GM21529 (cell line): ENCODE data around the gene UTP11.
A peak's percentile ranks its signal among the peaks of the same experiment; 100 is the strongest.
"Not testable (repeated sequence)": the region's sequence is repeated elsewhere in the genome, so short reads cannot be mapped to it uniquely, and the experiment has no call there.

ENCODE experiments used
- ATAC-seq: cut with Tn5 transposase; IDR thresholded peaks from one replicate; pipeline ENCODE4 v1.9.1; 2021; ENCODE audit not compliant: unreplicated experiment

UTP11 gene

DNA sequence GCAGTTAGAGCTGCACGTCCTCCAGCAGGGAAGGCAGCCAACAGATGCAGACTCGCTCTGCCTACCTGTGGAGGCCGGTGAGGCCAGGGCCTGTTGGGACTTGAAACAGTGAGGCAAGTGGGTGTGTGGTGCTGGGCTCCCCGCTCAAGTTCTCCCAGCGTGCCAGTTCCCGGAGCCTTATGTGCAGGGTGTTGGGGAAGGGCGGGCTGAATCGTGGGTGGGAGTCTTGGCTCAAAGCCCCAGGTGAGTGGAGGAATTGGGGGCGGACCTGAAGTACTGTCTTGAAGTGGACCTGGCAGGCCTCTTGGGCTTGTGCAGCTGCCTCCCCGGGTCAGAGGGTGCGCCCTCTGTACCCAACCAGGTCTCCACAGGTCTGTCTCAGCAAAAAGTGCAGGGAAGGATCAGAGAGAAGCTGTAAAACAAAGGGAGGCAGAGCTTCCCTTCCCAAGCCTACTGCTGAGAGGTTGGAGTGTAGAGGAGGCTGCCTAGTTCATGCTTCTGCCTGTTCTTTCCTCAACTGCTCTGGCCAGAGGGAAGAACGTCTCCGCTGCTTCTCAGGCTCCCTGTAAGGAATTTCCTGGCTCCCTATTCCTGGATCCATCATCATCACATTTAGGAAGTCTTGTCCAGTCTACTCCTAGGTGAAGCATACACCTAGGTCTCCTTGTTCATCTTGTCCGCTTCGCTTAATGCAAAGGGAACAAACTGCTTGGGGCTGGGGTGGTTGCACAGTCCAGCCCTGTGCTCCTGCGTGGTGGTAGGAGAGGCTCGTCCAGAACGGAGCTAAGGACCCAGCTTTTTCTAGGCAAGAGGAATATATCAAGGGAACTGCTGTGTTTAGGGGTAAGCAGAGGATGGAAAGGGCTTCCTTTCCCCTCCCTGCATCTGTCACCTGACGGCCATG, 14.9 kb downstream of the UTP11 start:
- no peak for ATAC-seq

DNA sequence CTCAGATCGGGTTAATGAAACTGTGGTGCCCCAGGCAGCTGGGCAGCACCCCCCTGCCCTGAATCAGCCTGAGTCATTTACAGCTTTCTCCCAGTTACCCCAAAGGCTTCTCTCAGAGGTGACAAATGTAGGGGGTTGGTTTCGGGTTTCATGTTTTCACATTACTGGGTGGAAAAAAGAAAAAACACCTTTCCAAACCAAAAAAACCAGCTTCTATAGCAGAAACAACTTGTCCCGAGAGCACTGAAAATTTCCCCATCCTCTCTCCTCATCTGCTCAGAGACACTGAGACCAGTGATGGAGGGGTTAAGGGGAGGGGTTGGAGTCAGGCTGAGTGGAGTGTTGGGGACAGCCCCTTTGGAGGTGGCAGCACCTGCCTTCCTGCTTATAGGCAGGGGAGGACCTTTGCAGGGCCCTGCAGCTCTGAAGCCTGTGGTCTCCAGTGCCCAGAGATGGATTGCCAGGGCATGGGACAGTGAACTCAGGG, 15.6 kb downstream of the UTP11 start:
- ATAC-seq: peak; percentile 74

DNA sequence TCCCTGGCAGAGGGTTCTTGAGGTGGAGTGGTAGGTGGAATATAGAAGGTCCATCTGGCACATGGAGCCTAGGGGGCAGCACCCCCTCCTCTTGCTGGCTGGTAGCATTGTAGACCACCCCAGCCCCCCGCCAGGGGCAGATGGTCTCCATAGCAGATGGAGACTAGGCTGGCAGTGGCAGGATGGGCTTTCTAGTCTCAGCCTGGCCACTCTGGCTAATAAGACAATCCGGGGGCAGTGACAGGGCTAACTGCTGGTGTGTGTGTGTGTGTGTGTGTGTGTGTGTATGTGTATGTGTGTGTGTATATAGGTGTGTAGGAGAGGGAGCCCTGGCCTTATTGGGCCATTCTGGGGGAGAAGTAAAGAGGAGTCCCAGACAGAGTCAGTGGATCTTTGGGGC, 16.1 kb downstream of the UTP11 start:
- ATAC-seq: no peak

DNA sequence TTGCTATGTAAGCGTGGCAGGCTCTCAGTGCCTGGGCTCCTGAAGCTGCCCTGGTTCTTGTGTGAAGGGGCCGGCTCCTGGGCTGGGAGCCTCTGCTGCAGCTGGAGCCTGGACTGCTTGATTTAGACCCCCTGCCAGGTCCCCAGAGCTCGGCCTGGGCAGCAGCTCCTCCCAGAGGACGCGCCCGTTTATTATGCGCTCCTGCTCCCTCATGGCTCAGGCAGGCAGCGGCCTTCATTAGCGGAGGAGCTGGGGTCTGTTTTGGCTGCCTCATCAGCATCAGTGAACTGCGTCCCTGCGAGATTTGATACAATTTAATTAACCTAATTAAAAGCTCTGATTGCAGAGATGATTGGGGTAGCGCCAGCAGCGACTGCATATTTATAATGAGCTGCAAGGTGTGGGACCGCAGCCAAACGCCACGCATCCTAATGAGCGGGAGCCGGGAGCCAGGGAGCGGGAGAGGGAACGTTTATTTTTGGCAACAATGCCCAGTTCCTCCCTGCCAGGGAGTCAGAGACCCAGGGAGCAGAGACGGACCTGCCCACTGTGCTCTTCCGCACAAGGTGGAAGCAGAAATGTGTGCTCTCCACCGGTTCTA, 16.6 kb downstream of the UTP11 start:
- ATAC-seq: no peak

DNA sequence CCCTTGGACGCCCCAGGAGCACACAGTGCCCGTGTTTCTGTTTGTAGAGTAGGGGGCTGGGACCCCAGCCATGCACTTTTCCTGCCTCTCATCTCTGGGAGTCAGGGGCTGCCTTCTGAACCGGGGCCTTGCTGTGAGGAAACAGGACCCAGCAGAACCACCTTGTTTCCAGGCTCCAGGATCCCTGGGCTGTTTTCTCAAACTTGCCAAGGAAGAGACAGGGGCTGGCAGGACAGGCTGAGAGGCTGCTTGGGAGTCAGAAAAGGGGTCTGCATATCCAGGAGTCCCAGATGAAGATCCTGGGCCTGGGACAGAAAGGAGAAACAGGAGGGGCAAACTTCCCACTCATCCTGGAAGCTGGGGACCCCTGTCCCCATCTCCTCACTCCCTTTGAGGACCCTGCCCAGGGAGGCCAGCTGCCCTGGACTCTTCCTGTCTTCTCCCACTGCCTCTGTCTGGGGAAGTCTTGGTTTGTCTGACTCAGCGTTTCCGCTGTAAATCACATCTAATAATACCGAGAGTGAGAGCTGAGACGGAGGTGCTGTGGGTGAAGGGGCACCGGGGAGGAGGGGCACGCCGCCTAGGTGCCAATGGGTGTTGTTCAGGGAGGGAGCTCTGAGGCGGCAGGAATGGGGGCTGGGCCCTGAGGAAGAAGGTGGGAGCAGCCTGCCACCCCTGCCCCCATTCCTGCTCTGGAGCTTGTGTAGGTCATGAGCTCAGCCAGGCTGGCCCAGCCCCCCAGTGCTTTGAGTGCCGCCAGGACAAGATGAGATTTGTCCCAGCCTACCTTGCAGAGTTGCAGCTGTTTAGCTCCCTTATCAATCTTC, 17.4 kb downstream of the UTP11 start:
- ATAC-seq: peak; percentile 58

DNA sequence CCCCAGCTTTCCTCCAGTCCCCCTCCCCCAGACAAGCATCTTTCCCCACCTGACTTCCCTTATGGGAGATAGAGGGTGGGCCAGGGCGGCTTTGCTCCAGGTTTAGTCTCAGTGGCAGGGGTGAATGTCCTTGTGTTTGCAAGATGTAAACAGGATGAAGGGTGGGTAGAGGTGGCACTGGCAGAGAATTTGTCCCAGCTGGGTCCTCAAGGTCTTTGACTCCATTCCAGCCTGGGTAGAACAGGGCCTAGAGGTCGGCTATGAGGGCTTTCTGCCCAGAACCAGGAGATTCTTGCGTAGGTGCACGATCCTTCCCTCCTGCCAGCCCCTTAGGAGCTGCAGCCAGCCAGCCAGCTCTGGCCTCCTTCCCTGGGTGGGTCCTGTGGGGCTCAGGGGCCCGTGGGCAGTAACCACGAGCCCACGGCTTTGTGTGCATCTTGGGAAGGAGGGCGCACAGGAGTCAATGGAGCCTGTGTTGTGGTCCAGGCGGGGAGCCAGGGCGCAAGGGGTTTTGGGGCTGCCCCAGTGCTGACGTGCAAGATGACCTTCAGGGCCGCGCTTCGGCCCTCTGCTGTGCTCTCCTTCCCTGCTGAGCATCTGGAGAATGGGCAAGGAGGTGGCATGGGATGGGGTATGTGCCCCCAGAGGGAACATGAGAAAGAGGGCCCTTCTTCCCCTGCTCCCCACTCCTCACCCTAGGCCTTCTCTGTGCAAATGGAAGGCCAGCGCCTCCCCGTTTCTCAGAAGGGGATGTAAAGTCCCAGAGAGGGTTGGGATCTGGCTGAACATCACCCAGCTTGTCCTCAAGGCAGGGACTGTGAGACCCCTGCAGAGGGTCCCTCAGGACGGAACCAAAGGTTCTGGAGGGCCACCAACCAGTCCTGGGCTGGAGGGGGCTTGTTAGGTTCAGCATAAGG, 18.3 kb downstream of the UTP11 start:
- ATAC-seq: no peak

DNA sequence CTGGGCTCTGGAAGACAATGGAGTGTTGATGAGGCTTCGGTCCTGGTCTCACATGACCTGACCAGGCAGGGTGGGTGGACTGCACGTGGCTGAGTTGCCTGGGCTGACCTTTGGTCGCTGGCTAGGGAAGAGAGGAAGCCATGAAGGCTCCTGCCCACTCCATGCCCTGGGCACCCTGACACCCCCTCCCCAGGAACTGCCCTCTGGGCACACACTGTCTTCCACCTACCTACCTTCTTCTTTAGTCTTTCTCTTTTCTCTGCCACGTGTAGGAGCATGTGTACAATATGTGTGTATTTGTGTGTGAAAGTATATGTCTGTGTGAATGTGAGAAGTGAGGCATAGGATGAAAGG, 19.0 kb downstream of the UTP11 start:
- no peak for ATAC-seq

DNA sequence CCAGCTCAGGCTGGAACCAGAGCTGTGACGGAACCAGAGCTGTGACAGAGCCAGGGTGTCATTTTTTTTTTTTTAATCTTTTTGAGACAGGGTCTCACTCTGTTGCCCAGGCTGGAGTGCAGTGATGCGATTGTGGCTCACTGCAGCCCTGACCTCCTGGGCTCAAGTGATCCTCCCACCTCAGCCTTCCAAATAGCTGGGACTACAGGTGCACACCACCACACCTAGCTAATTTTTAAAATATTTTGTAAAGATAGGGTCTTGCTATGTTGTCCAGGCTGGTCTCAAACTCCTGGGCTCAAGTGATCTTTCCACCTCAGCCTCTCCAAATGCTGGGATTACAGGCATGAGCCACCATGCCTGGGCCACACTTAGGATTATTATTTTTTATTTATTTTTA, 20.5 kb downstream of the UTP11 start:
- not testable (repeated sequence) for ATAC-seq

DNA sequence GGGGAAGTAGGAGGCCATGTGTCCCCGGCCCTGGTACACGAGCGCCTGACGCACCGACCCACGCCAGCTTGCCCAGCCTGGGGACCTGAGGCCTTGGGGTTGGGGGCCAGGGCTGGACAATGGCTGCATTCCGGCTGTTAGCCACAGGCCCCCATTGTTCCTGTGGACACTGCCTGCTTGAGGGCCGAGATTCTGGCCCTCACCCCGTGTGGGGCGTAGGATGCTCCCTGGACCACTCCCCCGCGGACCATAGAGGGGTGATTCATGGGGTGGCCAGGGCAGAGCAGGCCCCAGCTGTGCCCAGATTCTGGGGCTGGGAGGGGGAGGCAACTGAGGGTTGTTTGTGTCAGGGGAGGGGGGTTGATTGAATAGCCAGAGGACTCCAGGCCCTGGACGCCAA, 22.3 kb downstream of the UTP11 start:
- ATAC-seq: no peak

DNA sequence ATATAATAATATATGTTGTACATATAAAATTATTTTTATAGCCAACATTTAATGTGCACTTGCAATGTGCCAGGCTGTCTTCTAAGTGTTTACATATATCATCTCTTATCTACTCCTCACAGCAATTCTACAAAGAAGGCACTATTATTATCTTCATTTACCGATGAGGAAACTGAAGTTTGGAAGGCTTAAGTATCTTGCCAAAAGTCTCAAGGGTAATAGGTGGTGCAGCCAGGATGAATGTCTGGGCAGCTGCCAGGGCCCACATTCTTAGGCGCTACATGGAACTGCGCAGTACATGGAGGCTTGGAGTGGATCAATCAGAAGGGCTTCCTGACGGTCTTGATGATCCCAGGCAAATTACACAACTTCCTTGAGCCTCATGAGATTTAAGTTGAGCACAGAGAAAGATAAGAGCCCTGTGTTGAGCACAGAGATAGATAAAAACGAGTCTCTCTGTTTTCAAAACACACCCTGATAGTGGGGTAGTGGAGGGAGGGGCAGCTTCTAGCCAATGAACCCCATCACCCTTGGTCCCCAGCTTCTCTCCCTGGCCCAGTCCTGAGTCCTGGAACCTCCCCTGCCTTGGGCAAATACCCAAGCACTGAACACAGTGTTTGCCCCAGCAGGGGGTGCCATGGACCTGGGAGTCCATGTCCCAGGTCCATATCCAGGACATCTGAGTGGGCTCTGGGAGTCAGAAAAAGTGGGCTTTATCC, 24.8 kb downstream of the UTP11 start:
- ATAC-seq: no peak

DNA sequence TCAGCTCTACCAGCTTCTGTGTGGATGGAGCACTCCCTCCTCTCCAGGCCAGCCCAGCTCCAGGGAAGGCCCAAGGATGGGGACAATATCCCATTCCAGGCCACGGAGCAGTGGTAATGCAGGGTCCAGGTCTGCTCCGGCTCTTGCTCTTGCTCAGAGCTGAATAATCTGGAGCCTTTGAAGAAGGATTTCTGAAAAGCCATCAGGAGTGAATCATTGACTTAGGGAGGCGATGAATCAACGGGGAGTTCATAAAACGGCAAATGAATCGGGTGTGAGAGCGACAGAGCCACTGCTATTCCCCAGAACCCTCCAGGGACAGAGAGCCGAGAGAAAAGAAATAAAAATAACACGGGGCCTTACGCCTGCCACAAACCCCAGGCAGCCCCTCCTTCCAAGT, 26.3 kb downstream of the UTP11 start:
- ATAC-seq: no peak

DNA sequence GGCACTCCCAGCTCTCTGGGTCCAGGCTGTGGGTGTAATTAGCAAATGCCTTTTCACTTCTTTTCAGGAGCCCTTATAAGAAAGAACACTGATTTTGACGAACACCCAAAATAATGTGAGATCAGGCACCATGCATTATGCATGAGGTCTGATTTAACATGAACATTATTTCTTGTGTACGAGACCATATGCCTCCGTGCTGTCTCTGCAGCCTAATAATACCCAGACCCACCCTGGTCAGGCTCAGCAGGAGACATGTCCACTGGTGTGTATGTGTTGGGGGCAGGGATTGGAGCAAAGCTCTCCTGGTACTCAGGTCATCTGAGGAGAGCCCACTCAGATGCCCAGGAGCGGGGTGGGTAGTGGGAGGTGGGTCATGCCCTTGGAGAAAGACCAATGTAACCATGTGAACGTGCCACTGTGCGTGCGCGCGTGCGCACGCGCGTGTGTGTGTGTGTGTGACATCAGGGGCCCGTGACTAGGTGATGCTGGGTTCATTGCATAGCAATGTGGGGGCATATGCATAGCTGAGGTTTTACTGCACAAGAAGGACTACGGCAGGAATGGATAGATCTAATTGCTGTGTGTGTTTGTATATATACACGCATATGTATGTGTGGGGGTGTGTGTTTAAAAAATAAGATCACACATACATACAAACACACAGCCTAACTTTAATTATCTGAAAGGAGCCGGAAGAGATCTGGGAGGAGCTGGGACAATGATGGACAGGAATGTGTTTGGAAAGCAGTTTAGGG, 27.0 kb downstream of the UTP11 start:
- no peak for ATAC-seq

DNA sequence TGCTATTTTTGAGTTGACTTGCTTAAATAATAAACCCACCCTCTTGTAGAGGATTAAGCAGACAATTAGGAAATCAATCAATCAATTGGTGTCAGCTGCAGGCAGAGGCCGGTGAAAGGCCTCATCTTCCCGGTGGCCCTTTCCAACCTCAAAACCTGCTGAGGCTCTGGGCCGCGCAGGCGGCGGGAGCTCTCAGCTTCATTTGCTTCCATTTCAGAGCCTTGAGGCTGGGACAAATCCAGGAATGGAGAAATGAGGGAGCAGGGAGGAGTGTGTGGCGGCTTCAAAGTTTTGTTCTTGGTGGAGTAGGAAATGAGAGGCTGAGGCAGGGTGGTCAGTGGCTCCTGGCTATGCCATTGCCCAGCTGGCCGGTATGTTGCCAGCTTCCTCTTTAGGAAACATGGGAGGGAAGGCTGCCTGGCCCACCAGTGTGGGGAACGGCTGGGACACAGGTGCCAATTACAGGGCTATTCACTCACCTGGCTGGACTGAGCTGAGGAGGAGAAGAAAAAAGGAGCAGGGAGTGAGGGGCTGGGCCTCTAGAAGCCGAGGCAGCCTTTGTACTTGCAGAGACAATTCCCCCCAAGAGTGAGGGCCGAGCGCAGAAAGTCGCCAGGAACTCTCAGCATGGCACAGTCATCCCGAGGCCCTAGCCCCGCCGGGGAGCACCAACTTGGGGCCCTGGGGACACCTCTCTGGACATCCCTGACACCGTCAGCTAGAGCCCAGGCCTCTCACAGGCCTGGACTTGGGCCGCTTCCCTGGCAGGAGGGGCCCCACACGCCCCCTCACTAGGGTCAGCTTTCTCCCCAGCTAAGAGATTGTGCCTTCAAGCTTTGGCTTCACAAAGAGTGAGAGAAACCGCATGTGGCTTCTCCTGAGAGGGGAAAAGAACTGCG, 29.7 kb downstream of the UTP11 start:
- ATAC-seq: no peak

DNA sequence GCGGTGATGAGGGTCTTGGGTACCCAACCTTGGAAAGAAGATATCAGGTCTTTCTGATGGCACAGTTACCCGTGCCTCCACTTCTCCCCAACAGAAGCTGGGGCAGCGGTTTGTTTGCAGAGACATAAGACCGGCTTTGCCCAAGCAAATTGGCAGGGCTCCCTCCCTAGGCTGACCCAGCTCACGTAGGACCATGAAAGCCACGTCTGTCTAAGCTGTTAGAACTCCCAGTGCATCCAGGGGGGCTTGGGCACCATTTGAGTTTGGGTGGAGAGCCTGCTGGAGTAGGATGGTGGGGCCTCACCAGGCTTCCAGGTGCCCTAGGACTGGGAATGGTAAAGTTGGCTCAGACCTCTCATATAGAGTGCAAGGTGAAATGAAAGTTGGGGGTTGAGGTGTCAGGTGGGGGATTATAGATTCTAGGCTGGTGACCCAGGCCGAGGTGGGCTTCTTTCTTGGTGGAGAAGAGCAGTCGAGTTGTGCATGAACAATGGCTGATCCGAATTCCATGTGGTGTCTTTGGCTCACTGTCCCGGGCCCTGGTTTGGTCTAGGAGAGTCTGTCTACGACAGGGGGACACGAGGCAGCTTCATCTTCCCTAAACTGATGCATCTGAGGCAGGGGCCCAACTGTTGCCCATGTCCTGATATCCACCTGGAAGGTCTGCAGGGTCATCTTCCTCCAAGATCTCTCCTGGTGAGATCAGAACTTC, 30.7 kb downstream of the UTP11 start:
- ATAC-seq: no peak

DNA sequence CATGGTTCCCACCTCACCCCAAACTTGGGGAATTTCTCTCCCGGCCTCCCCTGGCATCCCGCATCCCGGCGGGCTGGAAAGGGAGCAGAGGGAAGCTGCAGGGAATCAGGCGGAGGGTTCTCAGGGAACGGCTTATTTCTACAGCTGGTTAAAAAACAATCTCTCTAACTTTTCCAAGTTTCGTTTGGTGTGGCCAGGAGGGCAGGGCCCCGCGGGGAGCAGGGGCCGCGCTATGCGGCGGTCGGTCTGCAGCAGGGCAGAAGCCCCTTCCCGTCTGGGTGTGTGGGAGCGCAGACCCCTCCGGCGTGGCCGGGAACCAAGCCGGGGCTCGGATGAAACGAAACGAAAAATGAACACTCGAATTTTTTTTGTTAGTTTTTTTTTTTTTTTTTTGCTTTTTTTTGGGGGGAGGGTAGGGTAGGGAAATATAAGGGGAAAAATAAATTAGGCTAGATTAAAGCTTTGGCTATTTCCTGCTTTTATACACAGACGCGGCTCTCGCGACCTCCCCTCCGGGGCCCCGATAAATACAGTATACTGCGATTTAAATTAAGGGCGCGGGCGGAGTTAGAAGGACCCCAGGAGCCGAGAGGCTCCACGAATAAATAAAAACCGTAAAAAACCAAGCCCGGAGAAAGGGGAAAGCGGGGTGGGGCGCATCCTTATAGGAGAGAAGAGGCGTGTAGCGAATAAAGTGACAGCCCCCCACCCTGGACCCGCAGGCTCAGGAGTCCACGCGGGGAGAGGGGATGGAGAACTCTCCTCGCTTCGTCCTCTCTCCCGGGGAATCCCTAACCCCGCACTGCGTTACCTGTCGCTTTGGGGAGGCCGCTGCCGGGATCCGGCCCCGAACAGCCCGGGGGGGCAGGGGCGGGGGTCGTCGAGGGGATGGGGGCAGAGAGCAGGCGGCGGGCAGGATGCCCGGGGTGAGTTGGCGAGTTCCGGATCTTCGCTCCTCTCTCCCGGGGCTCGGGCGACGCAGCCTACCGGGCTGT, 32.0 kb downstream of the UTP11 start:
- ATAC-seq: no peak
